Liver (tissue), 9 donors: ENCODE data around the gene STXBP1. TPM values are rescaled to one million over a fixed set of nuclear protein-coding genes. Genes with fewer than 3 reads are reported as not detected.

ENCODE experiments used
- DNase-seq: peaks from one replicate; pipeline ENCODE4 v3.0.0-alpha.2; 2017; ENCODE audit warnings: low spot score
- H3K27ac ChIP-seq, 2 donors: one replicate each; pipeline ENCODE4 v1.7.0; 2013; ENCODE audit warnings: inconsistent platforms in 2 of 2, low read length in 2 of 2, control low read depth in 1 of 2, low read depth in 1 of 2, mild to moderate bottlenecking in 1 of 2
- H3K27me3 ChIP-seq, 4 donors: one replicate each; pipeline versions ENCODE4 v1.6.1 to v1.7.0; 2013; ENCODE audit warnings: low read length in 3 of 4, inconsistent platforms in 1 of 4, mild to moderate bottlenecking in 1 of 4, moderate library complexity in 1 of 4; ENCODE audit not compliant: control insufficient read depth in 4 of 4, insufficient read depth in 4 of 4
- H3K36me3 ChIP-seq, 4 donors: one replicate each; pipeline versions ENCODE4 v1.6.1 to v1.7.0; 2013; ENCODE audit warnings: low read length in 3 of 4, mild to moderate bottlenecking in 3 of 4, low read depth in 1 of 4, moderate library complexity in 1 of 4; ENCODE audit not compliant: control insufficient read depth in 4 of 4, insufficient read depth in 3 of 4
- H3K4me1 ChIP-seq, 4 donors: one replicate each; pipeline versions ENCODE4 v1.6.1 to v1.7.0; 2013; ENCODE audit warnings: low read length in 3 of 4, mild to moderate bottlenecking in 3 of 4, moderate library complexity in 1 of 4; ENCODE audit not compliant: control insufficient read depth in 4 of 4, insufficient read depth in 4 of 4
- H3K4me3 ChIP-seq, 3 donors: one replicate each; pipeline versions ENCODE4 v1.6.1 to v1.7.0; 2013; ENCODE audit warnings: low read length in 3 of 3, control low read depth in 1 of 3, low read depth in 1 of 3, mild to moderate bottlenecking in 1 of 3
- H3K9ac ChIP-seq, 2 donors: one replicate each; pipeline ENCODE4 v1.7.0; 2013; ENCODE audit warnings: low read length in 2 of 2, mild to moderate bottlenecking in 2 of 2, moderate library complexity in 2 of 2, control low read depth in 1 of 2, low read depth in 1 of 2
- H3K9me3 ChIP-seq, 4 donors: one replicate each; pipeline versions ENCODE4 v1.6.1 to v1.7.0; 2013; ENCODE audit warnings: low read length in 3 of 4; ENCODE audit not compliant: control insufficient read depth in 4 of 4
- ATF3 ChIP-seq: IDR thresholded peaks from 2 replicates; pipeline ENCODE4 v1.6.1; 2016; ENCODE audit warnings: antibody characterized with exemption
- CTCF ChIP-seq: fragments of 150-350 bp; IDR thresholded peaks from 2 replicates; pipeline ENCODE4 v1.5.1; 2017; ENCODE audit warnings: improper control_type of control experiment, low read depth, low read length; ENCODE audit not compliant: missing input control
- EGR1 ChIP-seq, 2 donors: IDR thresholded peaks; 2 replicates each; pipeline ENCODE4 v1.6.1; 2016 to 2018; ENCODE audit warnings: antibody characterized with exemption in 2 of 2, low read depth in 2 of 2
- FOXA1 ChIP-seq: IDR thresholded peaks from 2 replicates; pipeline ENCODE4 v1.6.1; 2016; ENCODE audit warnings: antibody characterized with exemption
- GABPA ChIP-seq, 2 donors: IDR thresholded peaks in 1 of 2; conservative IDR thresholded peaks in 1 of 2; 2 replicates each; pipeline ENCODE4 v1.6.1; 2016; ENCODE audit warnings: antibody characterized with exemption in 2 of 2, mild to moderate bottlenecking in 1 of 2, moderate library complexity in 1 of 2
- HNF4A ChIP-seq, 2 donors: conservative IDR thresholded peaks; 2 replicates each; pipeline ENCODE4 v1.6.1; 2016; ENCODE audit warnings: antibody characterized with exemption in 2 of 2, mild to moderate bottlenecking in 2 of 2
- HNF4G ChIP-seq: IDR thresholded peaks from 2 replicates; pipeline ENCODE4 v1.6.1; 2016; ENCODE audit warnings: antibody characterized with exemption
- JUND ChIP-seq, 2 donors: IDR thresholded peaks; 2 replicates each; pipeline ENCODE4 v1.6.1; 2016; ENCODE audit warnings: antibody characterized with exemption in 2 of 2
- MAX ChIP-seq: IDR thresholded peaks from 2 replicates; pipeline ENCODE4 v1.6.1; 2016; ENCODE audit warnings: antibody characterized with exemption
- NR2F2 ChIP-seq: IDR thresholded peaks from 2 replicates; pipeline ENCODE4 v1.6.1; 2016; ENCODE audit warnings: antibody characterized with exemption
- REST ChIP-seq: IDR thresholded peaks from 2 replicates; pipeline ENCODE4 v1.6.1; 2016; ENCODE audit warnings: antibody characterized with exemption, mild to moderate bottlenecking
- SP1 ChIP-seq: IDR thresholded peaks from 2 replicates; pipeline ENCODE4 v1.6.1; 2018; ENCODE audit warnings: antibody characterized with exemption, mild to moderate bottlenecking
- TAF1 ChIP-seq: conservative IDR thresholded peaks from 2 replicates; pipeline ENCODE4 v1.6.1; 2016; ENCODE audit warnings: antibody characterized with exemption, mild to moderate bottlenecking
- YY1 ChIP-seq: IDR thresholded peaks from 2 replicates; pipeline ENCODE4 v1.6.1; 2016; ENCODE audit warnings: antibody characterized with exemption, mild to moderate bottlenecking
- ZBTB33 ChIP-seq: IDR thresholded peaks from 2 replicates; pipeline ENCODE4 v1.6.1; 2016; ENCODE audit warnings: antibody characterized with exemption
- WGBS: extraction: QIAGEN DNeasy Blood & Tissue Kit; methylation state at CpG from one replicate; pipeline ENCODE4 v1.1.7; 2013; 5-methylcytosine and 5-hydroxymethylcytosine counted together
- polyA plus RNA-seq, 2 donors: library from polyadenylated mRNA; stranded (reverse) in 1 of 2; unstranded in 1 of 2; fragments of 200-250 nt in 1 of 2; fragments of >200 nt in 1 of 2; fragmentation: Nextera tagmentation in 1 of 2; extraction: Ambion mirVana in 1 of 2; gene quantifications; one replicate each; pipeline versions ENCODE4 v1.2.1 to v1.2.3, GENCODE V29; 2013 to 2015
- total RNA-seq, 2 donors: library from RNA; depleted of rRNA; stranded (reverse); fragments of >200 nt; gene quantifications; one replicate each; pipeline ENCODE4 v1.2.3, GENCODE V29; 2014
- donor health status: healthy.
- donor health status: healthy.
- donor health status: healthy.
- donor health status: healthy.
- donor health status: healthy.

Gene STXBP1
- total and polyA plus RNA-seq, 4 donors: 1.7 to 4.6 (median 2.3) TPM

GRCh38 chr9:127705577-127706379, 93.7 kb downstream of the STXBP1 start:
- no peak for DNase-seq
- Histone ChIP-seq H3K36me3 (no peaks in the 10 kb centered on the region), H3K4me1 (no peaks in the 10 kb centered on the region), H3K4me3 (no peak overlapping the region), H3K9ac (no peak overlapping the region), H3K9me3 (no peaks in the 10 kb centered on the region), H3K27me3 (no peaks in the 10 kb centered on the region), H3K27ac (no peak overlapping the region)
- whole genome bisulfite sequencing: 86% methylated on average over 12 of the region's 12 CpGs
- TF ChIP-seq CTCF (no peak), EGR1 (IDR thresholded peaks at IDR 0.05; ENCODE audit: low read depth in 2 of 2) (no peak), HNF4G (no peak), HNF4A (conservative IDR thresholded peaks at IDR 0.05) (no peak), FOXA1 (no peak), MAX (no peak)

- WGBS: 65% methylated on average over 11 of the region's 11 CpGs
Observed at GRCh38 chr9:127706836-127707241, 94.8 kb downstream of the STXBP1 start, which contains the start of gene CFAP157. CFAP157 (plus strand) TSS chr9:127706988; CDS start chr9:127707032, 44 bp downstream.

More at GRCh38 chr9:127706836-127707241, 94.8 kb downstream of the STXBP1 start, which contains the start of gene CFAP157:
- TF ChIP-seq JUND (IDR thresholded peaks at IDR 0.05) (no peak), HNF4A (conservative IDR thresholded peaks at IDR 0.05) (no peak), ATF3 (no peak), EGR1 (IDR thresholded peaks at IDR 0.05; ENCODE audit: low read depth in 2 of 2) (no peak), NR2F2 (no peak), FOXA1 (no peak), TAF1 (no peak), YY1 (no peak), SP1 (no peak), ZBTB33 (no peak), GABPA (IDR thresholded peaks at IDR 0.05 in 1 of 2, conservative IDR thresholded peaks at IDR 0.05 in 1 of 2) (no peak), REST (no peak), HNF4G (no peak), CTCF (no peak)
- no peaks in the 10 kb centered on the region for H3K9me3 ChIP-seq
- H3K27ac ChIP-seq: no peak within 1 kb of the TSS
- no peak within 1 kb of the TSS for H3K4me3 ChIP-seq
- H3K36me3 ChIP-seq: no peaks in the 10 kb centered on the region
- no peaks in the 10 kb centered on the region for H3K27me3 ChIP-seq
- H3K4me1 ChIP-seq: no peaks in the 10 kb centered on the region
- no peak for DNase-seq
- H3K9ac ChIP-seq: no peak within 1 kb of the TSS
